Adrenal gland (tissue), 5 donors: ENCODE measurements around the gene STYXL2.

Experiments used
- CTCF ChIP-seq, 6 experiments: fragments of 450-650 bp in 4 of 6; fragments of 200-600 bp in 2 of 6; sonication (generic) in 1 of 6; IDR thresholded peaks; 1 replicate in 5 of 6; 2 replicates in 1 of 6; pipeline versions ENCODE4 v1.5.1 to v1.8.0; 2016 to 2021; ENCODE audit warnings: antibody characterized with exemption in 6 of 6, mild to moderate bottlenecking in 2 of 6, moderate library complexity in 1 of 6
- POLR2A ChIP-seq, 2 donors: fragments of 450-650 bp; IDR thresholded peaks; one replicate each; pipeline ENCODE4 v1.6.1; 2017; ENCODE audit warnings: antibody characterized with exemption in 2 of 2, mild to moderate bottlenecking in 2 of 2, moderate library complexity in 1 of 2
- donor health status: DM: no; HTN: no; CAD: no.

GRCh38 chr1:167127236-167127635 lies 33.4 kb downstream of the STYXL2 start:
- TF ChIP-seq CTCF (IDR thresholded peaks at IDR 0.05) = no peak
- TF ChIP-seq POLR2A (IDR thresholded peaks at IDR 0.05) = no peak
